ENCODE data around the gene PGRMC2.
A peak's percentile ranks its signal among the peaks of the same experiment; 100 is the strongest.

PGRMC2 gene

GRCh38 chr4:128298146-128298758 lies 10.6 kb upstream of the PGRMC2 start:
- H3K9ac ChIP-seq (ENCODE audit: low read depth, low read length): no peak overlapping the region
- H3K4me3 ChIP-seq (ENCODE audit: low read depth, low read length): no peak overlapping the region
- H3K4me1 ChIP-seq (ENCODE audit: control insufficient read depth, insufficient read depth, low read length): no peaks in the 10 kb centered on the region
- no peaks in the 10 kb centered on the region for H3K9me3 ChIP-seq (ENCODE audit: control insufficient read depth, insufficient read depth, low read length)
- H3K36me3 ChIP-seq (ENCODE audit: control insufficient read depth, insufficient read depth, low read length): no peaks in the 10 kb centered on the region
- H3K27me3 ChIP-seq (ENCODE audit: control insufficient read depth, insufficient read depth, low read length): no peaks in the 10 kb centered on the region

GRCh38 chr4:128295255-128295654 lies 7.6 kb upstream of the PGRMC2 start:
- H3K9ac ChIP-seq (ENCODE audit: low read depth, low read length): no peak overlapping the region

GRCh38 chr4:128294464-128294863 lies 6.9 kb upstream of the PGRMC2 start:
- Histone ChIP-seq H3K9ac (ENCODE audit: low read depth, low read length) (no peak overlapping the region), H3K36me3 (ENCODE audit: control insufficient read depth, insufficient read depth, low read length) (no peaks in the 10 kb centered on the region), H3K4me1 (ENCODE audit: control insufficient read depth, insufficient read depth, low read length) (no peaks in the 10 kb centered on the region), H3K4me3 (ENCODE audit: low read depth, low read length) (no peak overlapping the region), H3K9me3 (ENCODE audit: control insufficient read depth, insufficient read depth, low read length) (no peaks in the 10 kb centered on the region), H3K27me3 (ENCODE audit: control insufficient read depth, insufficient read depth, low read length) (no peaks in the 10 kb centered on the region)

More at GRCh38 chr4:128295255-128295654, 7.6 kb upstream of the PGRMC2 start:
- Histone ChIP-seq H3K4me1 (ENCODE audit: control insufficient read depth, insufficient read depth, low read length) (no peaks in the 10 kb centered on the region), H3K36me3 (ENCODE audit: control insufficient read depth, insufficient read depth, low read length) (no peaks in the 10 kb centered on the region), H3K4me3 (ENCODE audit: low read depth, low read length) (no peak overlapping the region), H3K9me3 (ENCODE audit: control insufficient read depth, insufficient read depth, low read length) (no peaks in the 10 kb centered on the region), H3K27me3 (ENCODE audit: control insufficient read depth, insufficient read depth, low read length) (no peaks in the 10 kb centered on the region)

- Histone ChIP-seq H3K9ac (ENCODE audit: low read depth, low read length) (no peak overlapping the region), H3K27me3 (ENCODE audit: control insufficient read depth, insufficient read depth, low read length) (no peaks in the 10 kb centered on the region), H3K9me3 (ENCODE audit: control insufficient read depth, insufficient read depth, low read length) (no peaks in the 10 kb centered on the region), H3K36me3 (ENCODE audit: control insufficient read depth, insufficient read depth, low read length) (no peaks in the 10 kb centered on the region), H3K4me3 (ENCODE audit: low read depth, low read length) (no peak overlapping the region), H3K4me1 (ENCODE audit: control insufficient read depth, insufficient read depth, low read length) (no peaks in the 10 kb centered on the region)
Observed at GRCh38 chr4:128292349-128292748, 4.7 kb upstream of the PGRMC2 start.

- Histone ChIP-seq H3K9me3 (ENCODE audit: control insufficient read depth, insufficient read depth, low read length) (no peaks in the 10 kb centered on the region), H3K36me3 (ENCODE audit: control insufficient read depth, insufficient read depth, low read length) (no peaks in the 10 kb centered on the region), H3K4me3 (ENCODE audit: low read depth, low read length) (no peak overlapping the region)
Observed at GRCh38 chr4:128291096-128291495, 3.5 kb upstream of the PGRMC2 start.

GRCh38 chr4:128290526-128290925 lies 2.9 kb upstream of the PGRMC2 start:
- Histone ChIP-seq H3K4me1 (ENCODE audit: control insufficient read depth, insufficient read depth, low read length) (no peaks in the 10 kb centered on the region), H3K9ac (ENCODE audit: low read depth, low read length) (no peak overlapping the region), H3K9me3 (ENCODE audit: control insufficient read depth, insufficient read depth, low read length) (no peaks in the 10 kb centered on the region), H3K4me3 (ENCODE audit: low read depth, low read length) (no peak overlapping the region), H3K36me3 (ENCODE audit: control insufficient read depth, insufficient read depth, low read length) (no peaks in the 10 kb centered on the region), H3K27me3 (ENCODE audit: control insufficient read depth, insufficient read depth, low read length) (no peaks in the 10 kb centered on the region)

More at GRCh38 chr4:128291096-128291495, 3.5 kb upstream of the PGRMC2 start:
- no peak overlapping the region for H3K9ac ChIP-seq (ENCODE audit: low read depth, low read length)
- no peaks in the 10 kb centered on the region for H3K4me1 ChIP-seq (ENCODE audit: control insufficient read depth, insufficient read depth, low read length)
- H3K27me3 ChIP-seq (ENCODE audit: control insufficient read depth, insufficient read depth, low read length): no peaks in the 10 kb centered on the region

GRCh38 chr4:128289523-128290158 lies 2.0 kb upstream of the PGRMC2 start:
- H3K4me3 ChIP-seq (ENCODE audit: low read depth, low read length): no peak overlapping the region
- no peaks in the 10 kb centered on the region for H3K36me3 ChIP-seq (ENCODE audit: control insufficient read depth, insufficient read depth, low read length)
- no peak overlapping the region for H3K9ac ChIP-seq (ENCODE audit: low read depth, low read length)

GRCh38 chr4:128288689-128289106 lies 1.1 kb upstream of the PGRMC2 start:
- H3K4me3 ChIP-seq (ENCODE audit: low read depth, low read length): peak overlapping the region; percentile 84

More at GRCh38 chr4:128289523-128290158, 2.0 kb upstream of the PGRMC2 start:
- H3K27me3 ChIP-seq (ENCODE audit: control insufficient read depth, insufficient read depth, low read length): no peaks in the 10 kb centered on the region
- no peaks in the 10 kb centered on the region for H3K4me1 ChIP-seq (ENCODE audit: control insufficient read depth, insufficient read depth, low read length)
- H3K9me3 ChIP-seq (ENCODE audit: control insufficient read depth, insufficient read depth, low read length): no peaks in the 10 kb centered on the region

GRCh38 chr4:128287871-128288688 lies 467 bp upstream of the PGRMC2 start:
- Histone ChIP-seq H3K4me1 (ENCODE audit: control insufficient read depth, insufficient read depth, low read length) (no peaks in the 10 kb centered on the region), H3K9me3 (ENCODE audit: control insufficient read depth, insufficient read depth, low read length) (no peaks in the 10 kb centered on the region), H3K36me3 (ENCODE audit: control insufficient read depth, insufficient read depth, low read length) (no peaks in the 10 kb centered on the region), H3K4me3 (ENCODE audit: low read depth, low read length) (peak overlapping the region; percentile 84), H3K9ac (ENCODE audit: low read depth, low read length) (peak overlapping the region; percentile 79), H3K27me3 (ENCODE audit: control insufficient read depth, insufficient read depth, low read length) (no peaks in the 10 kb centered on the region)

More at GRCh38 chr4:128288689-128289106, 1.1 kb upstream of the PGRMC2 start:
- H3K4me1 ChIP-seq (ENCODE audit: control insufficient read depth, insufficient read depth, low read length): no peaks in the 10 kb centered on the region
- no peaks in the 10 kb centered on the region for H3K27me3 ChIP-seq (ENCODE audit: control insufficient read depth, insufficient read depth, low read length)
- no peaks in the 10 kb centered on the region for H3K9me3 ChIP-seq (ENCODE audit: control insufficient read depth, insufficient read depth, low read length)
- no peaks in the 10 kb centered on the region for H3K36me3 ChIP-seq (ENCODE audit: control insufficient read depth, insufficient read depth, low read length)
- peak overlapping the region; percentile 79 for H3K9ac ChIP-seq (ENCODE audit: low read depth, low read length)

GRCh38 chr4:128286474-128287058 lies 1.0 kb downstream of the PGRMC2 start:
- H3K4me1 ChIP-seq (ENCODE audit: control insufficient read depth, insufficient read depth, low read length): no peaks in the 10 kb centered on the region

GRCh38 chr4:128285085-128285997 lies 2.3 kb downstream of the PGRMC2 start:
- no peak overlapping the region for H3K9ac ChIP-seq (ENCODE audit: low read depth, low read length)
- H3K27me3 ChIP-seq (ENCODE audit: control insufficient read depth, insufficient read depth, low read length): no peaks in the 10 kb centered on the region
- no peaks in the 10 kb centered on the region for H3K9me3 ChIP-seq (ENCODE audit: control insufficient read depth, insufficient read depth, low read length)
- peak overlapping the region; percentile 90 for H3K4me3 ChIP-seq (ENCODE audit: low read depth, low read length)
- no peaks in the 10 kb centered on the region for H3K4me1 ChIP-seq (ENCODE audit: control insufficient read depth, insufficient read depth, low read length)
- H3K36me3 ChIP-seq (ENCODE audit: control insufficient read depth, insufficient read depth, low read length): no peaks in the 10 kb centered on the region

More at GRCh38 chr4:128286474-128287058, 1.0 kb downstream of the PGRMC2 start:
- Histone ChIP-seq H3K9ac (ENCODE audit: low read depth, low read length) (peak overlapping the region; percentile 88), H3K4me3 (ENCODE audit: low read depth, low read length) (peak overlapping the region; percentile 90), H3K27me3 (ENCODE audit: control insufficient read depth, insufficient read depth, low read length) (no peaks in the 10 kb centered on the region), H3K36me3 (ENCODE audit: control insufficient read depth, insufficient read depth, low read length) (no peaks in the 10 kb centered on the region), H3K9me3 (ENCODE audit: control insufficient read depth, insufficient read depth, low read length) (no peaks in the 10 kb centered on the region)
